ENCODE data around the gene LRRC37B. TPM values are rescaled to one million over a fixed set of nuclear protein-coding genes. Genes with fewer than 3 reads are reported as not detected.
"Not testable (repeated sequence)": the region's sequence is repeated elsewhere in the genome, so short reads cannot be mapped to it uniquely, and the experiment has no call there.

The LRRC37B gene
- total and polyA plus RNA-seq, 2 donors (not counting 1 experiment from before 2014, with no cell fraction given), result 9.9 to 25.6 TPM

DNA sequence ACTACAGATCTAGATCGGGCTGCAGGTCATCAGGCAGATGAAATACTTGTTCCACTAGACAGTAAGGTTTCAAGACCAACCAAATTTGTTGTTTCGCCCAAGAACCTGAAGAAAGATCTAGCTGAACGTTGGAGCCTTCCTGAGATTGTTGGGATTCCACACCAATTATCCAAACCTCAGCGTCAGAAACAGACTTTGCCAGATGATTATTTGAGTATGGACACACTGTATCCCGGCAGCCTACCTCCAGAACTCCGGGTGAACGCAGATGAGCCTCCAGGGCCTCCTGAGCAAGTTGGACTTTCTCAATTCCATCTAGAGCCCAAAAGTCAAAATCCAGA lies 14.4 kb downstream of the LRRC37B start:
- H3K9ac ChIP-seq (ENCODE audit: insufficient read depth, low read length), result no peak overlapping the region
- H4K20me1 ChIP-seq (ENCODE audit: control insufficient read depth, extremely low read depth, insufficient read depth, low read length), result no peaks in the 10 kb centered on the region
- DNase-seq (ENCODE audit: low read depth in 2 of 2), result peak in 1 of 2 donors; percentile 9
- no peak overlapping the region for H3K27ac ChIP-seq (ENCODE audit: insufficient read depth, low read length)
- no peak overlapping the region for H3K4me3 ChIP-seq (replicated peaks in 1 of 4; ENCODE audit: control extremely low read depth in 1 of 4, insufficient read depth in 1 of 4, low read depth in 3 of 4, low read length in 4 of 4)
- no peak overlapping the region for H2AFZ ChIP-seq (ENCODE audit: low read length)
- H3K9me3 ChIP-seq (ENCODE audit: control insufficient read depth, insufficient read depth, low read depth, low read length), result no peaks in the 10 kb centered on the region
- no peaks in the 10 kb centered on the region for H3K79me2 ChIP-seq (ENCODE audit: control insufficient read depth, insufficient read depth, low read length)
- H3K4me2 ChIP-seq (ENCODE audit: extremely low read depth, insufficient read depth, low read length), result no peak overlapping the region
- peaks cover 2% of the 10 kb centered on the region for H3K36me3 ChIP-seq (ENCODE audit: control insufficient read depth, insufficient read depth, low read length)
- TF ChIP-seq EZH2 (IDR thresholded peaks at IDR 0.05; ENCODE audit: low read length, missing control alignments), result no peak
- TF ChIP-seq, protein P1, sequence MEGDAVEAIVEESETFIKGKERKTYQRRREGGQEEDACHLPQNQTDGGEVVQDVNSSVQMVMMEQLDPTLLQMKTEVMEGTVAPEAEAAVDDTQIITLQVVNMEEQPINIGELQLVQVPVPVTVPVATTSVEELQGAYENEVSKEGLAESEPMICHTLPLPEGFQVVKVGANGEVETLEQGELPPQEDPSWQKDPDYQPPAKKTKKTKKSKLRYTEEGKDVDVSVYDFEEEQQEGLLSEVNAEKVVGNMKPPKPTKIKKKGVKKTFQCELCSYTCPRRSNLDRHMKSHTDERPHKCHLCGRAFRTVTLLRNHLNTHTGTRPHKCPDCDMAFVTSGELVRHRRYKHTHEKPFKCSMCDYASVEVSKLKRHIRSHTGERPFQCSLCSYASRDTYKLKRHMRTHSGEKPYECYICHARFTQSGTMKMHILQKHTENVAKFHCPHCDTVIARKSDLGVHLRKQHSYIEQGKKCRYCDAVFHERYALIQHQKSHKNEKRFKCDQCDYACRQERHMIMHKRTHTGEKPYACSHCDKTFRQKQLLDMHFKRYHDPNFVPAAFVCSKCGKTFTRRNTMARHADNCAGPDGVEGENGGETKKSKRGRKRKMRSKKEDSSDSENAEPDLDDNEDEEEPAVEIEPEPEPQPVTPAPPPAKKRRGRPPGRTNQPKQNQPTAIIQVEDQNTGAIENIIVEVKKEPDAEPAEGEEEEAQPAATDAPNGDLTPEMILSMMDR (conservative IDR thresholded peaks at IDR 0.05 in 1 of 2, IDR thresholded peaks at IDR 0.05 in 1 of 2; ENCODE audit: low read depth in 1 of 2, low read length in 2 of 2), result no peak
- H3K27me3 ChIP-seq (ENCODE audit: control insufficient read depth, insufficient read depth, low read length), result no peaks in the 10 kb centered on the region
- no peaks in the 10 kb centered on the region for H3K4me1 ChIP-seq (ENCODE audit: control insufficient read depth, extremely low read depth, insufficient read depth, low read length)

DNA sequence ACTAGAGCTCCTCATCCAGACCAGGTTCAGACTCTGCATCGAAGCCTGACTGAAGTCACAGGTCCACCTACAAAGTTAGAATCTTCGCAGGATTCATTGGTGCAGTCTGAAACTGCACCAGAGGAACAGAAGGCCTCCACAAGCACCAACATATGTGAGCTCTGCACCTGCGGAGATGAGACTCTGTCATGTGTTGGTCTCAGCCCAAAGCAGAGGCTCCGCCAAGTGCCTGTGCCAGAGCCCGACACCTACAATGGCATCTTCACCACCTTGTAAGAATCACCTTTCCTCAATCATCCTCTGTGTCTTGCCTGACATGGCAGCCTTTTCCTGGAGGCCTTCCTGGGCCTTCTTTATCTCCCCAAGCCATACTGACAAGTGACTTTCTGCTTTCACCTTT lies 15.4 kb downstream of the LRRC37B start:
- H3K36me3 ChIP-seq (ENCODE audit: control insufficient read depth, insufficient read depth, low read length); H3K27ac ChIP-seq (ENCODE audit: insufficient read depth, low read length); H3K27me3 ChIP-seq (ENCODE audit: control insufficient read depth, insufficient read depth, low read length); H3K4me1 ChIP-seq (ENCODE audit: control insufficient read depth, extremely low read depth, insufficient read depth, low read length); H3K9me3 ChIP-seq (ENCODE audit: control insufficient read depth, insufficient read depth, low read depth, low read length); H2AFZ ChIP-seq (ENCODE audit: low read length); H3K4me2 ChIP-seq (ENCODE audit: extremely low read depth, insufficient read depth, low read length); H3K4me3 ChIP-seq (replicated peaks in 1 of 4; ENCODE audit: control extremely low read depth in 1 of 4, insufficient read depth in 1 of 4, low read depth in 3 of 4, low read length in 4 of 4); H3K9ac ChIP-seq (ENCODE audit: insufficient read depth, low read length); H3K79me2 ChIP-seq (ENCODE audit: control insufficient read depth, insufficient read depth, low read length); DNase-seq (ENCODE audit: low read depth in 2 of 2); H4K20me1 ChIP-seq (ENCODE audit: control insufficient read depth, extremely low read depth, insufficient read depth, low read length): not testable (repeated sequence)

- H2AFZ ChIP-seq (ENCODE audit: low read length); DNase-seq (ENCODE audit: low read depth in 2 of 2); H3K4me3 ChIP-seq (replicated peaks in 1 of 4; ENCODE audit: control extremely low read depth in 1 of 4, insufficient read depth in 1 of 4, low read depth in 3 of 4, low read length in 4 of 4); H4K20me1 ChIP-seq (ENCODE audit: control insufficient read depth, extremely low read depth, insufficient read depth, low read length); H3K27ac ChIP-seq (ENCODE audit: insufficient read depth, low read length); H3K9ac ChIP-seq (ENCODE audit: insufficient read depth, low read length); H3K4me1 ChIP-seq (ENCODE audit: control insufficient read depth, extremely low read depth, insufficient read depth, low read length); H3K79me2 ChIP-seq (ENCODE audit: control insufficient read depth, insufficient read depth, low read length); H3K4me2 ChIP-seq (ENCODE audit: extremely low read depth, insufficient read depth, low read length); H3K36me3 ChIP-seq (ENCODE audit: control insufficient read depth, insufficient read depth, low read length); H3K27me3 ChIP-seq (ENCODE audit: control insufficient read depth, insufficient read depth, low read length); H3K9me3 ChIP-seq (ENCODE audit: control insufficient read depth, insufficient read depth, low read depth, low read length): not testable (repeated sequence)
Measured at GRCh38 chr17:32027271-32027670, 20.1 kb downstream of the LRRC37B start.

DNA sequence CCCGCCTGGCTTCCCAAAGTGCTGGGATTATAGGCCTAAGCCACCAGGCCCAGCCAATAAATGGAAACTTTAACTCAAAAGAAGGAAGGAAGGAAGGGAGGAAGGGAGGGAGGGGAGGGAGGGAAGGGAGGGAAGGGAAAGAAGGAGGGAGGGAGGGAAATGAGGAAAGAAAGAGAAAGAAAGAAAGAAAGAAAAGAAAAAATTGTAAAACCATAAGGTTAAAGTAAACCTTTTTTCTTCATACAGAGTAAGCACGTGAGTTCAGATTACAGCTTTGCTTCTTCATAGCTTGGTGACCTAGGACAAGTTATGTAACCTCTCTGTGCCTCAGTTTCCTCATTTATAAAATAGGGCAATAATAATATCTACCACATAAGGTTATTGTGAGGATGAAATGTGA lies 26.0 kb downstream of the LRRC37B start:
- TF ChIP-seq, protein P1 (conservative IDR thresholded peaks at IDR 0.05 in 1 of 2, IDR thresholded peaks at IDR 0.05 in 1 of 2; ENCODE audit: low read depth in 1 of 2, low read length in 2 of 2), result no peak
- TF ChIP-seq EZH2 (IDR thresholded peaks at IDR 0.05; ENCODE audit: low read length, missing control alignments), result no peak
- Histone ChIP-seq H3K4me1 (ENCODE audit: control insufficient read depth, extremely low read depth, insufficient read depth, low read length) (no peaks in the 10 kb centered on the region), H2AFZ (ENCODE audit: low read length) (no peak overlapping the region), H3K9ac (ENCODE audit: insufficient read depth, low read length) (no peak overlapping the region), H3K27ac (ENCODE audit: insufficient read depth, low read length) (no peak overlapping the region), H3K4me3 (replicated peaks in 1 of 4; ENCODE audit: control extremely low read depth in 1 of 4, insufficient read depth in 1 of 4, low read depth in 3 of 4, low read length in 4 of 4) (no peak overlapping the region), H3K4me2 (ENCODE audit: extremely low read depth, insufficient read depth, low read length) (no peak overlapping the region), H3K79me2 (ENCODE audit: control insufficient read depth, insufficient read depth, low read length) (no peaks in the 10 kb centered on the region), H3K36me3 (ENCODE audit: control insufficient read depth, insufficient read depth, low read length) (no peaks in the 10 kb centered on the region), H3K9me3 (ENCODE audit: control insufficient read depth, insufficient read depth, low read depth, low read length) (no peaks in the 10 kb centered on the region), H4K20me1 (ENCODE audit: control insufficient read depth, extremely low read depth, insufficient read depth, low read length) (no peaks in the 10 kb centered on the region), H3K27me3 (ENCODE audit: control insufficient read depth, insufficient read depth, low read length) (no peaks in the 10 kb centered on the region)
- no peak for DNase-seq (ENCODE audit: low read depth in 2 of 2)

DNA sequence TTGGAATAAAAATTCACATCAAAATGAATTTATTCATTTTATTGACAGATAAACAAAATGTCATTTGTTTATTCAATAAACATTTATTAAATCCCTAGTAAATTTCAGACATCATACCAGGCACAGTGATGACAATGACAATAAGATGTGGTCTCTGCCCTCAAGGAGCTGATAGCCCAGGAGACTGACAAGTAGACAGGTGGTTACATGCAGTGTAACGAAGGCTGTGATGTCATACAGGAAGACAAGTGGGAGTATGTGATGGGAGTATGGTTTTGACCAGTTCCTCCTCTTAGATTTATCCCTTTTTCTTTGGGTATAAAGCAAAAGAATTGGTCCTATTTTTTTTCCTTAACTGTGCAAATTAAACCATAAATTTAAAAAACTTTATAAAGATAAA lies 26.6 kb downstream of the LRRC37B start:
- H4K20me1 ChIP-seq (ENCODE audit: control insufficient read depth, extremely low read depth, insufficient read depth, low read length); H3K9me3 ChIP-seq (ENCODE audit: control insufficient read depth, insufficient read depth, low read depth, low read length); H3K79me2 ChIP-seq (ENCODE audit: control insufficient read depth, insufficient read depth, low read length); H2AFZ ChIP-seq (ENCODE audit: low read length); DNase-seq (ENCODE audit: low read depth in 2 of 2); H3K4me2 ChIP-seq (ENCODE audit: extremely low read depth, insufficient read depth, low read length); H3K4me3 ChIP-seq (replicated peaks in 1 of 4; ENCODE audit: control extremely low read depth in 1 of 4, insufficient read depth in 1 of 4, low read depth in 3 of 4, low read length in 4 of 4); H3K27me3 ChIP-seq (ENCODE audit: control insufficient read depth, insufficient read depth, low read length); H3K9ac ChIP-seq (ENCODE audit: insufficient read depth, low read length); H3K27ac ChIP-seq (ENCODE audit: insufficient read depth, low read length); H3K4me1 ChIP-seq (ENCODE audit: control insufficient read depth, extremely low read depth, insufficient read depth, low read length); H3K36me3 ChIP-seq (ENCODE audit: control insufficient read depth, insufficient read depth, low read length): not testable (repeated sequence)

DNA sequence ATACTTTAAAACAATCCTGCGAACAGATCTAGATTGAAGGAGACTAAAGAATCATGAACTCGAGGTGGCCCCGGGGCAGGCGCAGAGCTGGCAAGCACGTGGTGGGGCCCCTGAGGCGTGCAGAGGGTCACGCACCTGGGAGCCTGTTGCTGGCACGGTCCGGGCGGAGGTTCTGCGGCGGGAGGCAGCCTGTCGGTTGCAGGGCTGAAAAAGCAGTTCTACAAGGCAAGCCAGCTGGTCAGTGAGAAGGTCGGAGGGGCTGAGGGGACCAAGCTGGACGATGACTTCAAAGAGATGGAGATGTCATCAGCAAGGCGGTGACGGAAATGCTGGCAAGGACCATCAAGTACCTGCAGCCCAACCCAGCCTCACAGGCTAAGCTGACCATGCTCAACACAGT lies 33.1 kb downstream of the LRRC37B start:
- not testable (repeated sequence) for H3K4me2 ChIP-seq (ENCODE audit: extremely low read depth, insufficient read depth, low read length); H3K4me3 ChIP-seq (replicated peaks in 1 of 4; ENCODE audit: control extremely low read depth in 1 of 4, insufficient read depth in 1 of 4, low read depth in 3 of 4, low read length in 4 of 4); H3K4me1 ChIP-seq (ENCODE audit: control insufficient read depth, extremely low read depth, insufficient read depth, low read length); H3K9ac ChIP-seq (ENCODE audit: insufficient read depth, low read length); H3K27ac ChIP-seq (ENCODE audit: insufficient read depth, low read length); H3K9me3 ChIP-seq (ENCODE audit: control insufficient read depth, insufficient read depth, low read depth, low read length); H3K27me3 ChIP-seq (ENCODE audit: control insufficient read depth, insufficient read depth, low read length); H2AFZ ChIP-seq (ENCODE audit: low read length); H3K79me2 ChIP-seq (ENCODE audit: control insufficient read depth, insufficient read depth, low read length); H4K20me1 ChIP-seq (ENCODE audit: control insufficient read depth, extremely low read depth, insufficient read depth, low read length); DNase-seq (ENCODE audit: low read depth in 2 of 2); H3K36me3 ChIP-seq (ENCODE audit: control insufficient read depth, insufficient read depth, low read length)
